Measurements from ENCODE around the gene CALML4. TPM values are rescaled to one million over a fixed set of nuclear protein-coding genes. Genes with fewer than 3 reads are reported as not detected.

Gene CALML4
- total and polyA plus RNA-seq, 7 donors, result 0.85 to 2.2 (median 1.4) TPM

DNA sequence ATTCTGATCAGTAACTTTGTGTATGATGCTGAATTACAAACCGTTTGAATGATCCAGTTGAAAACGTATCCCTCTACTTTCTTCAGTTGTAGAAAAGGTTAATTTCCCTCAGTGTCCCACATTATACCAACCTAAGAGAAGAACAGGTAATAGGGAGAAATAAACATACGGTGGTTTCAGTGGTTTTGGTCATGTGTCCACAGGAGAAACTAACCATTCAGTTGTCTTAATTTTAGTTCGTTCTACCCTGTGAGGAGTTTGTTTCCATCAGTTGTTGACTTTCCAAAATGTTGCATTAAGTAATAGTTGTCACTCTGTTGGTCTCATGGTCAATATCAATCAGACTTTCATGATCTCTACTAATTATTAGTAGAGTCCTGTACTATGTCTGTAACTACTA, 15.1 kb downstream of the CALML4 start:
- Histone ChIP-seq H3K27ac (no peak overlapping the region), H3K4me3 (no peak overlapping the region), H3K4me1 (peaks cover 59% of the 10 kb centered on the region), H3K9me3 (no peaks in the 10 kb centered on the region), H3K27me3 (ENCODE audit: insufficient read depth in 3 of 3, low read length in 2 of 3) (no peaks in the 10 kb centered on the region), H3K36me3 (ENCODE audit: insufficient read depth in 1 of 2, low read depth in 1 of 2) (peaks cover 3 to 37% of the 10 kb centered on the region in 2 donors)
- ATAC-seq (no peak), DNase-seq (no peak)
- TF ChIP-seq, protein P1, sequence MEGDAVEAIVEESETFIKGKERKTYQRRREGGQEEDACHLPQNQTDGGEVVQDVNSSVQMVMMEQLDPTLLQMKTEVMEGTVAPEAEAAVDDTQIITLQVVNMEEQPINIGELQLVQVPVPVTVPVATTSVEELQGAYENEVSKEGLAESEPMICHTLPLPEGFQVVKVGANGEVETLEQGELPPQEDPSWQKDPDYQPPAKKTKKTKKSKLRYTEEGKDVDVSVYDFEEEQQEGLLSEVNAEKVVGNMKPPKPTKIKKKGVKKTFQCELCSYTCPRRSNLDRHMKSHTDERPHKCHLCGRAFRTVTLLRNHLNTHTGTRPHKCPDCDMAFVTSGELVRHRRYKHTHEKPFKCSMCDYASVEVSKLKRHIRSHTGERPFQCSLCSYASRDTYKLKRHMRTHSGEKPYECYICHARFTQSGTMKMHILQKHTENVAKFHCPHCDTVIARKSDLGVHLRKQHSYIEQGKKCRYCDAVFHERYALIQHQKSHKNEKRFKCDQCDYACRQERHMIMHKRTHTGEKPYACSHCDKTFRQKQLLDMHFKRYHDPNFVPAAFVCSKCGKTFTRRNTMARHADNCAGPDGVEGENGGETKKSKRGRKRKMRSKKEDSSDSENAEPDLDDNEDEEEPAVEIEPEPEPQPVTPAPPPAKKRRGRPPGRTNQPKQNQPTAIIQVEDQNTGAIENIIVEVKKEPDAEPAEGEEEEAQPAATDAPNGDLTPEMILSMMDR (IDR thresholded peaks at IDR 0.05), result no peak
- 90 to 96% (median 92%) methylated on average over 4 of the region's 4 CpGs for WGBS, 3 donors
- intact Hi-C loops (cut with DNase I), result no loop called here

DNA sequence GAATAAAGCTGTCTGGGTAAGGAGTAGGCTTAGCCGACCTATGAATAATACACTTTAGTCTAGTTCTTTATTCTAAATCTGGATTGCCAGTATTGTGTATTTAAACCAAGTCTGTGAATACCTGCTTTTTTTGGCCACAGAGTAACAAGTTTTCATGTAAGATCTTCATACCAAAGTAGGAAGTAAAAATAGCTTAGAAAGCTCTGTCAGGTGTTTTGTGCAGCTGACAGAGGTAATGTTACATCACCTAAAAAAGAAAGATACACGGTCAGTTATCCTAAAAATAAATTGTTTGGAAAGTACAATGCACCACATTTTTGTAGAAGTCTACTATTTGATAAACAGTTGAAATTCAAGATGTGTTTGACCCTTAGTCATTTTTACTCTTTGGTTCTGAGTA, 16.5 kb downstream of the CALML4 start:
- WGBS, 3 donors, result 35 to 55% (median 37%) methylated on average over 2 of the region's 2 CpGs
- Histone ChIP-seq H3K4me1 (peaks cover 57% of the 10 kb centered on the region), H3K27ac (peak overlapping the region; percentile 73), H3K27me3 (ENCODE audit: insufficient read depth in 3 of 3, low read length in 2 of 3) (no peaks in the 10 kb centered on the region), H3K9me3 (no peaks in the 10 kb centered on the region), H3K4me3 (peak overlapping the region; percentile 50), H3K36me3 (ENCODE audit: insufficient read depth in 1 of 2, low read depth in 1 of 2) (peaks cover 3 to 44% of the 10 kb centered on the region in 2 donors)
- DNase-seq (no peak), ATAC-seq (no peak)
- intact Hi-C loops (cut with DNase I), result no loop called here
- TF ChIP-seq, protein P1 (IDR thresholded peaks at IDR 0.05), result no peak

DNA sequence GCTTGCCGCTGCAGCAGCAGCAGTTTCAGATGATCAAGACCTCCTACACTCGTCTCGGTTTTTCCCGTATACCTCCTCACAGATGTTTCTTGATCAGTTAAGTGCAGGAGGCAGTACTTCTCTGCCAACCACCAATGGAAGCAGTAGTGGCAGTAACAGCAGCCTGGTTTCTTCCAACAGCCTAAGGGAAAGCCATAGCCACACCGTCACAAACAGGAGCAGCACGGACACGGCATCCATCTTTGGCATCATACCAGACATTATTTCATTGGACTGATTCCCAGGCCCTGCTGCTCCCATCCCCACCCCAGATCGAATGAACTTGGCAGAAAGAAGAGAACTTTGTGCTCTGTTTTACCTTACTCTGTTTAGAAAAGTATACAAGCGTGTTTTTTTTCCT, 17.6 kb downstream of the CALML4 start:
- DNase-seq, result no peak

DNA sequence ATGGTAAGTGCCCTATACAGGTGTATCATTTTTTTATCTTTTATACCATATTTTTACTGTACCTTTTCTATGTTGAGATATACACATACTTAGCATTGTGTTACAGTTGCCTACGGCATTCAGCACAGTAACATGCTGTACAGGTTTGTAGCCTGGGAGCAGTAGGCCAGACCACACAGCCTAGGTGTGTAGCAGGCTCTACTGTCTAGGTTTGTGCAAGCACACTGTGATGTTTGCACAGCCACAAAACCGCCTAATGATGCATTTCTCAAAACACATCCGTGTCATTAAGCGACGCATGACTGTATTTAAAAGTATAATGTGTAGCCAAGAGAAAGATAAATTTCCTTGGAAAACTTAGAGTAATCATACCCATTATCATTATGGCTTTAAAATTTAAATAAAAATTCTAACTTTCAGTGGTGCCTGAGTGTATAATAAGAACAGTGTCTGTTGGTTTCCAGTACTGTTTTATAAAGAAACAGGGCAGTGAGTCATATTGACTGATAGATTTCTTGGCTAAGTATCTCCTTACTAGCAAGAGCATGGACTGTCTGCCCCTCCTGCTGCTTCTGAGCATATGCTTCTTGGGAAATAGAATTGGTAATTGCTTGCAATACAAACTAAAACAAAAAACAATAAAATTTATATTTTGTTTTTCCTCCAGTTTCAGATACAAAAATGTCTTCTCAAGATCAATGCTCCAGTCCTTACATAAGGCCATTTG, 18.3 kb downstream of the CALML4 start:
- peak overlapping the region; percentile 73 for H3K27ac ChIP-seq

More for the DNA sequence above, 17.6 kb downstream of the CALML4 start:
- Histone ChIP-seq H3K36me3 (ENCODE audit: insufficient read depth in 1 of 2, low read depth in 1 of 2) (peaks cover 3 to 46% of the 10 kb centered on the region in 2 donors), H3K4me3 (peak overlapping the region; percentile 50), H3K27ac (peak overlapping the region; percentile 73), H3K9me3 (no peaks in the 10 kb centered on the region), H3K27me3 (ENCODE audit: insufficient read depth in 3 of 3, low read length in 2 of 3) (no peaks in the 10 kb centered on the region), H3K4me1 (peaks cover 50% of the 10 kb centered on the region)
- whole genome bisulfite sequencing, 3 donors, result 12 to 14% (median 14%) methylated on average over 9 of the region's 9 CpGs
- TF ChIP-seq, protein P1 (IDR thresholded peaks at IDR 0.05), result no peak
- peak; percentile 75 to 85 (median 81) for ATAC-seq
- intact Hi-C loops (cut with DNase I), result no loop called here

More for the DNA sequence above, 18.3 kb downstream of the CALML4 start:
- H3K4me3 ChIP-seq, result peak overlapping the region; percentile 50
- intact Hi-C loops (cut with DNase I), result no loop called here
- ATAC-seq (peak; percentile 68 to 82 (median 72)), DNase-seq (no peak)
- TF ChIP-seq, protein P1 (IDR thresholded peaks at IDR 0.05), result no peak
- no peaks in the 10 kb centered on the region for H3K27me3 ChIP-seq (ENCODE audit: insufficient read depth in 3 of 3, low read length in 2 of 3)
- peaks cover 3 to 43% of the 10 kb centered on the region in 2 donors for H3K36me3 ChIP-seq (ENCODE audit: insufficient read depth in 1 of 2, low read depth in 1 of 2)
- peaks cover 45% of the 10 kb centered on the region for H3K4me1 ChIP-seq
- H3K9me3 ChIP-seq, result no peaks in the 10 kb centered on the region
- WGBS, 3 donors, result 73 to 88% (median 85%) methylated on average over 5 of the region's 5 CpGs

Data from psoas muscle (tissue), 8 donors.